SK-N-DZ (cell line): ENCODE results near the gene FAM236A. TPM values are rescaled to one million over a fixed set of nuclear protein-coding genes. Genes with fewer than 3 reads are reported as not detected.
"Not testable (repeated sequence)": the region's sequence is repeated elsewhere in the genome, so short reads cannot be mapped to it uniquely, and the experiment has no call there.

ENCODE experiments used
- DNase-seq: peaks from one replicate; pipeline ENCODE4 v3.0.0-alpha.2; 2015; ENCODE audit warnings: low spot score
- polyA plus RNA-seq, 2 experiments: library from polyadenylated mRNA; depleted of rRNA; stranded (reverse); fragments of >200 nt; gene quantifications; 2 replicates each; pipeline ENCODE4 v1.2.3, GENCODE V29; 2014

FAM236A gene
- polyA plus RNA-seq (2014; cell fraction: cytosol; rRNA removed), result not detected in 2 replicates
- polyA plus RNA-seq (2014; cell fraction: nucleus; rRNA removed), result not detected in 2 replicates

DNA sequence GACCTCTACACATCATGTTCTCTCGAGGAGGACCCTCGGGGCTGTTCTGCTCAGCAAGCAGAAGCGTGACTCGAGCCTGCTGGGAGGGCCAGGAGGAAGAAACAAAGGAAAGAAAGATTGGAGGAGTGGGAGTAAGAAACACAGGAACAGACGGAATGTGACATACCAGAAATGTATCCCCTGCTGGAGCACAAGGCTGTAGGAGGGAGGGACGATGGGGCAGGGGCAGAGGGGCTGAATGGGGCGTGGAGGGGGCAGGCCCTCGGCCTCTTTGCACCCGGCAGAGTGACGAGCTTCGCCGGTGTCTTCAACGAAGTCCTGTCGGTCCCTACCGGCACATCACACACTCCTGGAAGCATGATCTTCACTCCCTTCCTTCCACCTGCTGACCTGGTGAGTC is at the start of gene FAM236A:
TSS of gene FAM236A (plus strand) at position 301 of the 400 bp plus-strand sequence. CDS start at position 358, 57 bp downstream.
- DNase-seq, result not testable (repeated sequence)

DNA sequence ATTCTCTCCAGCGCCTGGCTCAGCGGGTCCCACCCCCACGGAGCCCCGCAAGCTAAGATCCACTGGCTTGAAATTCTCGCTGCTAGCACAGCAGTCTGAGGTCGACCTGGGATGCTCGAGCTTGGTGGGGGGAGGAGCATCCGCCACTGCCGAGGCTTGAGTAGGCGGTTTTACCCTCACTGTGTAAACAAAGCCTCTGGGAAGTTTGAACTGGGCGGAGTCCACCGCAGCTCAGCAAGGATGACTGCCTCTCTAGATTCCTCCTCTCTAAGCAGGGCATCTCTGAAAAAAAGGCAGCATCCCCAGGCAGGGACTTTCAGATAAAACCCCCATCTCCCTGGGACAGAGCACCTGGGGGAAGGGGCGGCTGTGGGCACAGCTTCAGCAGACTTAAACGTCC is 48.3 kb upstream of the FAM236A start:
- not testable (repeated sequence) for DNase-seq

DNA sequence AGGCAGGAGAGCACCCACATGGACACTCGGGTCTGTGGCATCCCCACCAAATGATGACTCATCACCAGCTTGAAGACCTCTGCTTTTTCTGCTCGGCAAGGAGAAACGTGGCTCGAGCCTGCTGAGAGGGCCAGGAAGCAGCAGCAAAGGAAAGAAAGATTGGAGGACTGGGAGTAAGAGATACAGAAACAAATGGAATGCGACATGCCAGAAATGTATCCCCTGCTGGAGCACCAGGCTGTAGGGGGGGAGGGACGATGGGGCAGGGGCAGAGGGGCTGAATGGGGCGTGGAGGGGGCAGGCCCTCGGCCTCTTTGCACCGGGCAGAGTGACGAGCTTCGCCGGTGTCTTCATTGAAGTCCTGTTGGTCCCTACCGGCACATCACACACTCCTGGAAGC is 25.7 kb upstream of the FAM236A start, which contains the start of gene FAM236C:
TSS of gene FAM236C (plus strand) at position 301 of the 400 bp plus-strand sequence. CDS start 100 bp downstream, outside the sequence.
- DNase-seq, result not testable (repeated sequence)

- not testable (repeated sequence) for DNase-seq
Measured at GRCh38 chrX:72916096-72916495, 21.9 kb upstream of the FAM236A start.

GRCh38 chrX:72932283-72932682 is 5.7 kb upstream of the FAM236A start:
- not testable (repeated sequence) for DNase-seq

DNA sequence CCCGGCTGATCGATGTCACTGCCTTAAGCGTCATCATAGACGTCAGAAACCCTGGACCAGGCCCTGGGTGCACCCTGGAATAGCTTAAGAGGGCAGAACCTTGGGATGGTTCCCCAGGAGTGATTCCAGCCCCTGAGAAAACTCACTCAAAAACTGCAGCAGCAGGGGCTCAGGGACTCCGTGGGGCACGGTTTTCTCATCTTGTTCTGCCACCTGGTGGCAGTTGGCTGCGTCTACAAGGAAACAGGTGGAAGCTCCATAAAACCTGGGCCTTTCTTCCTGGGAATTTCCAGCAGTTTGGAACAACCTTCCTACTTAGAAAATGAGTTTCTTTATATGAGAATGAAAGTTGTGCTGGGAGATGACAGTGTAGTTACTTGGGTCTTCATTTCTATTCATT is 1.6 kb upstream of the FAM236A start:
- DNase-seq, result not testable (repeated sequence)

DNA sequence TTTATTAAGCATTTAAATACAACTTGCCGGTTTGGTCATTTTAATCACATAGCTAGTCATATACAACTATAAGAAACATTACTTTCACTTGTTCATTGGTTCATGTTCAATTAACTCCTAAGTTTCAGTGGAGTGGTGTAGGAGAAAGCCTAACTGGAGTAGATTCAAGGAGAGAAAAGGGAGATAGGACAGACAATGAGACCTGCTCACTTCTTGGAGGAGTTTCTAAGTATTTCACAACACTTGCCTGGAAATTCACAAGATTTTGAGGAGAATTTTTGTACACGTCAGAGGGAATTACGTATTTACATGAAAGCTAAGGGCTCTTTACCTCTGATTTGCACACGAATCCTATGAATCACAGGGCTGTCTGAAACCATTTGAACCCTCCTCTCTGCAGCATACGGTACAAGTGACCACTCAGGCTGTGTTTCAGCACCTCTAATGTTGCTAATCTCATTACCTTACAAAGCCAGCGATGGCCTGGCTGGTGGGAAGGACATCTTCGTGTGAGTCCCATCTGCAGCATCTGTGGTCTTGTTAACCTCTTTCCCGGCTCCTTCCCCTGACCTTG is 1.0 kb upstream of the FAM236A start:
- not testable (repeated sequence) for DNase-seq

DNA sequence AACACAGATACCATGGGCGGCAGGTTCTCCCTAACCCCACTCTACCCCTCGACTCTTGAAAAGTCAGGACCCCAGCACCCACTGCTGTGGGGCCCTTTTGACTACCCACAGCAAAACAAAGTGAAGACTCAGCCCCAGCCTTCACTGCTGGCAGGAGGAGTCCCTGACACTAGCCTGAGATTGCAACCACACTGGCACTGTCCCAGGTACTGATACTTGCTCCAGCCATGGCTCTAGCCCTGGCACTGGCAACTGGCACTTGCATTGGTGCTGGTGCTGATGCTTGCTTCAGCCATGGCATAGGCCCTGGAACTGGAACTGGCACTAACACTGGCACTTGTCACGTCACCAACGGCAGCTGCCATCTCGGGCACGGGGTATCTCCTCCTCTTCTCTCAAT is 4.3 kb downstream of the FAM236A start:
- not testable (repeated sequence) for DNase-seq

- DNase-seq, result not testable (repeated sequence)
Measured at GRCh38 chrX:72943035-72943818, 5.2 kb downstream of the FAM236A start.

DNA sequence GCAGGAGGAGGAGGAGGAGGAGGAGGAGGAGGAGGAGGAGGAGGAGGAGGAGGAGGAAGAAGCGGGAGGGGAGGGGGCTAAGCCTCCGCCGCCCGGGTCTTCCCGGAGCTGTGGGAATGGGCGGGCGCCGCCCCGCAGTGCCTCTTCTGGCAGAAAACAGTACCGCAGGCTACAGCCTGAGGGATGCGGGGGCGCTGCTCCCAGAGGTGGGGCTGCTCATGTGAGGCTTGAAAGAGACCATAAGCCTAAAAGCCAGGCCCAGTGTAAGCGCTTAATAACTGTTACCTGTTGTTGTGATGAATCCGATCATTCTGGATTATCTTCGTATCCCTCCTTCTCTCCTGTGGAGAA is 5.8 kb downstream of the FAM236A start, which contains the start of gene DMRTC1:
TSS of gene DMRTC1 (minus strand) at position 19 of the 351 bp plus-strand sequence. CDS start 68,143 bp downstream, outside the sequence.
- DNase-seq, result not testable (repeated sequence)

DNA sequence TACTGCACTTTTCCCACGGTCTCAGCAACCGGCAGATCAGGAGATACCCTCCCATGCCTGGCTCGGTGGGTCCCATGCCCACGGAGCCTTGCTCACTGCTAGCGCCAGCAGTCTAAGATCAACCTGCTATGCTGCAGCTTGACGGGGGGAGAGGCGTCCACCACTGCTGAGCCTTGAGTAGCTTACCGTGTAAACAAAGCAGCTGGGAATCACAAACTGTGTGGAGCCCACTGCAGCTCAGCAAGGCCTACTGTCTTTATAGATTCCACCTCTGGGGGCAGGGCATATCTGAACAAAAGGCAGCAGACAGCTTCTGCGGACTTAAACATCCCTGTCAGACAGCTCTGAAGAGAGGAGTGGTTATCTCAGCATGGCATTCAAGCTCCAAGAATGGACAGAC is 22.0 kb downstream of the FAM236A start:
- not testable (repeated sequence) for DNase-seq

- not testable (repeated sequence) for DNase-seq
Measured at GRCh38 chrX:72971859-72972258, 33.9 kb downstream of the FAM236A start.

GRCh38 chrX:72974885-72975284 is 36.9 kb downstream of the FAM236A start:
- not testable (repeated sequence) for DNase-seq

DNA sequence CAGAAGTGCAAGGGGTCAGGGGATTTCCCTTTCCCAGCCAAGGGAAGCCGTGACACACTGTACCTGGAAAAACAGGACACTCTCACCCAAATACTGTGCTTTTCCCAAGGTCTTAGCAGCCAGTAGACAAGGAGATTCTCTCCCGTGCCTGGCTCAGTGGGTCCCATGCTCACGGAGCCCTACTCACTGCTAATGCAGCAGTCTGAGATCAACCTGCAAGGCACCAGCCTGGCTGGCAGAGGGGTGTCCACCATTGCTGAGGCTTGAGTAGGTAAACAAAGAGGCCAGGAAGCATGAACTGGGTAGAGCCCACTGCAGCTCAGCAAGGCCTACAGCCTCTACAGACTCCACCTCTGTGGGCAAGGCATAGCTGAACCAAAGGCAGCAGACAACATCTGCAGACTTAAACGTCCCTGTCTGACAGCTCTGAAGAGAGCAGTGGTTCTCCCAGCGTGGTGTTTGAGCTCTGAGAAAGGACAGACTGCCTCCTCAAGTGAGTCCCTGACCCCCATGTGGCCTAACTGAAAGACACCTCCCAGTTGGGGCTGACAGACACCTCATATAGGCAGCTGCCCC is 43.0 kb downstream of the FAM236A start:
- DNase-seq, result not testable (repeated sequence)
